Measurements from ENCODE around the gene ZNF598. TPM values are rescaled to one million over a fixed set of nuclear protein-coding genes. Genes with fewer than 3 reads are reported as not detected.

Gene ZNF598
- total RNA-seq, 3 donors from 2014 or later: 118 to 127 (median 126) TPM

Other genes starting within 250 kb of the ZNF598 start
- gene NME3, start 238.3 kb downstream of the ZNF598 start, total RNA-seq: 10 to 100 TPM; 37.2 to 37.6 (median 37.4) TPM
- 10 to 100 TPM; 30.4 to 39.1 (median 35.7) TPM for gene EME2, start 237.0 kb downstream of the ZNF598 start, total RNA-seq
- 100 to 1,000 TPM; 223 to 288 (median 265) TPM for gene MRPS34, start 236.7 kb downstream of the ZNF598 start, total RNA-seq
- gene SPSB3, start 227.2 kb downstream of the ZNF598 start, total RNA-seq: 10 to 100 TPM; 15.5 to 20.8 (median 16.8) TPM
- 100 to 1,000 TPM in 1 of 3 donors, 10 to 100 TPM in 2; 85.7 to 101 (median 94.7) TPM for gene NUBP2, start 226.9 kb downstream of the ZNF598 start, total RNA-seq
- under 1 TPM in 1 of 3 donors, not detected in 2; 0.18 TPM for gene IGFALS, start 216.1 kb downstream of the ZNF598 start, total RNA-seq
- gene HAGH, start 183.0 kb downstream of the ZNF598 start, total RNA-seq: 10 to 100 TPM; 34.4 to 45.9 (median 35.3) TPM
- 10 to 100 TPM; 22.8 to 27.9 (median 24.0) TPM for gene FAHD1, start 182.6 kb downstream of the ZNF598 start, total RNA-seq
- gene MEIOB, start 137.7 kb downstream of the ZNF598 start, total RNA-seq: under 1 TPM; 0.24 to 0.34 (median 0.28) TPM
- not detected for gene HS3ST6, start 91.4 kb downstream of the ZNF598 start, total RNA-seq
- gene MSRB1, start 66.6 kb downstream of the ZNF598 start, total RNA-seq: 10 to 100 TPM; 16.8 to 19.4 (median 17.6) TPM
- gene RPL3L, start 55.1 kb downstream of the ZNF598 start, total RNA-seq: not detected
- 100 to 1,000 TPM; 115 to 143 (median 117) TPM for gene NDUFB10, start 50.3 kb downstream of the ZNF598 start, total RNA-seq
- gene RPS2, start 45.0 kb downstream of the ZNF598 start, total RNA-seq: 1,000 to 10,000 TPM; 5,588 to 5,699 (median 5,621) TPM
- gene RNF151, start 43.0 kb downstream of the ZNF598 start, total RNA-seq: under 1 TPM in 2 of 3 donors, not detected in 1; 0.40 to 0.42 TPM
- 100 to 1,000 TPM; 146 to 159 (median 156) TPM for gene TBL3, start 37.8 kb downstream of the ZNF598 start, total RNA-seq
- under 1 TPM in 1 of 3 donors, not detected in 2; 0.35 TPM for gene NOXO1, start 28.4 kb downstream of the ZNF598 start, total RNA-seq
- 10 to 100 TPM; 34.9 to 50.0 (median 47.2) TPM for gene GFER, start 25.6 kb downstream of the ZNF598 start, total RNA-seq
- gene SYNGR3, start 19.9 kb downstream of the ZNF598 start, total RNA-seq: 1 to 10 TPM; 2.7 to 4.3 (median 3.5) TPM
- gene NPW, start 10.0 kb upstream of the ZNF598 start, total RNA-seq: 10 to 100 TPM in 2 of 3 donors, 1 to 10 TPM in 1; 9.2 to 19.0 (median 13.1) TPM
- 1 to 10 TPM; 2.0 to 4.4 (median 2.0) TPM for gene NHERF2, start 17.1 kb upstream of the ZNF598 start, total RNA-seq
- 10 to 100 TPM; 30.5 to 43.5 (median 34.8) TPM for gene NTHL1, start 38.0 kb upstream of the ZNF598 start, total RNA-seq
- 10 to 100 TPM; 87.6 to 98.0 (median 94.5) TPM for gene TSC2, start 38.2 kb upstream of the ZNF598 start, total RNA-seq
- gene PKD1, start 126.1 kb upstream of the ZNF598 start, total RNA-seq: 100 to 1,000 TPM; 100 to 118 (median 104) TPM
- gene RAB26, start 138.8 kb upstream of the ZNF598 start, total RNA-seq: not detected
- gene TRAF7, start 146.0 kb upstream of the ZNF598 start, total RNA-seq: 100 to 1,000 TPM in 2 of 3 donors, 10 to 100 TPM in 1; 95.6 to 110 (median 102) TPM
- gene CASKIN1, start 186.8 kb upstream of the ZNF598 start, total RNA-seq: 1 to 10 TPM in 1 of 3 donors, under 1 TPM in 2; 0.14 to 1.5 (median 0.34) TPM
- 10 to 100 TPM; 73.6 to 88.0 (median 84.8) TPM for gene MLST8, start 195.6 kb upstream of the ZNF598 start, total RNA-seq
- gene BRICD5, start 201.0 kb upstream of the ZNF598 start, total RNA-seq: 1 to 10 TPM; 6.4 to 8.2 (median 6.8) TPM
- 10 to 100 TPM; 25.8 to 27.9 (median 27.2) TPM for gene PGP, start 205.0 kb upstream of the ZNF598 start, total RNA-seq
- 10 to 100 TPM; 44.3 to 48.7 (median 45.3) TPM for gene E4F1, start 213.8 kb upstream of the ZNF598 start, total RNA-seq
- gene DNASE1L2, start 226.6 kb upstream of the ZNF598 start, total RNA-seq: 1 to 10 TPM in 1 of 3 donors, under 1 TPM in 2; 0.52 to 1.1 (median 0.86) TPM
- gene ECI1, start 241.8 kb upstream of the ZNF598 start, total RNA-seq: 10 to 100 TPM; 21.6 to 23.8 (median 22.5) TPM